Activated CD4-positive, alpha-beta T cell treated with anti-CD3 and anti-CD28 coated beads, Interleukin-2, amount 50 U/mL, for 24 hours (primary cell): ENCODE results near the gene ALS2CL.
"Not testable (repeated sequence)": the region's sequence is repeated elsewhere in the genome, so short reads cannot be mapped to it uniquely, and the experiment has no call there.

Experiments used
- DNase-seq, 2 donors: peaks; one replicate each; pipeline ENCODE4 v3.0.0-alpha.2; 2020; ENCODE audit warnings: low read depth in 1 of 2, low spot score in 1 of 2

Gene ALS2CL, protein sequence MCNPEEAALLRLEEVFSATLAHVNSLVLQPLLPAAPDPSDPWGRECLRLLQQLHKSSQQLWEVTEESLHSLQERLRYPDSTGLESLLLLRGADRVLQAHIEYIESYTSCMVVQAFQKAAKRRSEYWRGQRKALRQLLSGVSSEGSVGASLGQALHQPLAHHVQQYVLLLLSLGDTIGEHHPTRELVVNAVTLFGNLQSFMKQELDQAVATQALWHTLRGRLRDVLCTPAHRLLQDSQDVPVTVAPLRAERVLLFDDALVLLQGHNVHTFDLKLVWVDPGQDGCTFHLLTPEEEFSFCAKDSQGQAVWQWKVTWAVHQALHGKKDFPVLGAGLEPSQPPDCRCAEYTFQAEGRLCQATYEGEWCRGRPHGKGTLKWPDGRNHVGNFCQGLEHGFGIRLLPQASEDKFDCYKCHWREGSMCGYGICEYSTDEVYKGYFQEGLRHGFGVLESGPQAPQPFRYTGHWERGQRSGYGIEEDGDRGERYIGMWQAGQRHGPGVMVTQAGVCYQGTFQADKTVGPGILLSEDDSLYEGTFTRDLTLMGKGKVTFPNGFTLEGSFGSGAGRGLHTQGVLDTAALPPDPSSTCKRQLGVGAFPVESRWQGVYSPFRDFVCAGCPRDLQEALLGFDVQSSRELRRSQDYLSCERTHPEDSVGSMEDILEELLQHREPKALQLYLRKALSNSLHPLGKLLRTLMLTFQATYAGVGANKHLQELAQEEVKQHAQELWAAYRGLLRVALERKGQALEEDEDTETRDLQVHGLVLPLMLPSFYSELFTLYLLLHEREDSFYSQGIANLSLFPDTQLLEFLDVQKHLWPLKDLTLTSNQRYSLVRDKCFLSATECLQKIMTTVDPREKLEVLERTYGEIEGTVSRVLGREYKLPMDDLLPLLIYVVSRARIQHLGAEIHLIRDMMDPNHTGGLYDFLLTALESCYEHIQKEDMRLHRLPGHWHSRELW

DNA sequence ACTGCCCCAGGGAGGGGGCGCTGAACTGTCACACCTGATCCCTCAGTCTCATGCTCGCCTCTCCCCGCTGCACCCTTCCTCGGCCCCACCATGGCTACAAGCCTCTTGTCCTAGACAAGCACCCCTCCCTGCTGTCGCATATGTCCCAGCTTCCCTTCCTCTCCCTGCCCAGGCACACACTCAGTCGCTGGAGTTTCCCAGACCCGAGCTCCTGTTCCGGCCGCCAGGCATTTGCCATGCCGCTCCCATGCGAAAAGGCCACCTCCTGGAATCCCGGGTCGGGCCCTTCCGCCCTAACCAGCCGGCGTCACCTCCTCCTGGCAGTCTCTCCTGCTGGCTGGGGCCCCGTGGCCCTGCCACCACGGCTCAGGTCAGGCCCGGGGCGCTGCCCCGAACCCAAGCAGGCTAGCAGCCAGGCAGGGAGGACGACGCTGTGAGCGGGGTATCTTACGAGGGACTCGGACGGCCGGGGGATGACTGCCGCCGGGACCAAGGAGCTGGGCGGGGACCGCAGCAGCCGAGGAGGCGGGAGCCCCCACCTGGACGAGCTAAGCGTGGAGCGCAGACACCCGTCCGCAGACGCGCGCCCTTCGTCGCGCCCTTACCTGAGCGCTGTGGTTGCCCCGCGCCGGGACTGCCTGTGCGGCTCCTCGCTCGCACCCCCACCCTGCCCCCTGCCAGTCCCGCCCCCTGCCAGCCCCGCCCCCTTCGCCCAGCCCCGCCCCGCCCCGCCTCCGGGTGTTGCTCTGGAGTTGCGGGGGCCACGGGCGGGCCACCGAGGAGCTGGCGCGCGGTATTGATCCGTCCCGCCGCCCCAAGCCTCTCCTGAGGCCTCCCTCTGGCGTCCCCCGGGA lies at the start of gene ALS2CL:
Gene ALS2CL, minus strand, starts transcription at position 642 of the 854 bp plus-strand sequence. CDS start 4,239 bp downstream, outside the sequence.
- DNase-seq = peak; percentile 33 to 34

DNA sequence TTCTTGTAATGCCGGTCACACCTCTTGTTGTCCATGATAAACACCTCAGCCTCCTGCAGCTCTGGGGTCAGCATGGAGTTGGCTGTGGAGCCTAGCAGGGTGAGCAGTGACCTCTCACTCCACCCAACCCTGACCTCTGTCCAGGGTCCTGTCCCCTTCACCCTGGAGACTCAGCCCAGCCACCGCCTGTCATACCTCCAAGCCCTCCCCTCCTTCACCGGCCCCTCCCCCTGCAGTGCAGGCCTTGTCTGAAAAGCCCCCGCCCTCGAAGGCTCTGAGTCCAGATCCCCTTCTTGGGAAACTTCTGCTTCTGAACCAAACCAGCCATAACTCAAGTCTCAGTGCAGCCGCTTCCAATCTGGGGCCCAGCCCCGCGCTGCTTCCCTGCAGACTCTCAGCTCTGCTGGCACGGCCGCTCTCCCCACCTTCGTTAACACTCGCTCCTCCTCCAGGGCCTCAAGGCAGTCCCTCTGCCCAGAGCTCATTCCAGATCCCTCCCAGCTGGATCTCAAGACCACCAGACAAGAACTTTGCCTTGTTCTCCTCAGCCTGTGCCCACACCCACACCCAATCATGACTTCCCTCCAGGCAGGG lies 49.6 kb upstream of the ALS2CL start:
- DNase-seq = no peak

DNA sequence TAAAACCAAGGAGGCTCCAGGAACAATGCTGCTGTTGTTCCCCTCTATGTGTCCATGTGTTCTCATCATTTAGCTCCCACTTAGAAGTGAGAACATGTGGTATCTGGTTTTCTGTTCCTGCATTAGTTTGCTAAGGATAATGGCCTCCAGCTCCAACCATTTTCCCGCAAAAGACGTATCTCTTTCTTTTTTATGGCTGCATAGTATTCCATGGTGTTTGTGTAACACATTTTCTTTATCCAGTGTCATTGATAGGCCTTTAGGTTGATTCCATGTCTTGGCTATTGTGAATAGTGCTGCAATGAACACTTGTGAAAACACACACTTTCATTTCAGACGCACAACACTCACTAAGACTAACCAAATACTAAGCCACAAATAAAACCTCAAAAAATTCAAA lies 46.1 kb upstream of the ALS2CL start:
- not testable (repeated sequence) for DNase-seq

DNA sequence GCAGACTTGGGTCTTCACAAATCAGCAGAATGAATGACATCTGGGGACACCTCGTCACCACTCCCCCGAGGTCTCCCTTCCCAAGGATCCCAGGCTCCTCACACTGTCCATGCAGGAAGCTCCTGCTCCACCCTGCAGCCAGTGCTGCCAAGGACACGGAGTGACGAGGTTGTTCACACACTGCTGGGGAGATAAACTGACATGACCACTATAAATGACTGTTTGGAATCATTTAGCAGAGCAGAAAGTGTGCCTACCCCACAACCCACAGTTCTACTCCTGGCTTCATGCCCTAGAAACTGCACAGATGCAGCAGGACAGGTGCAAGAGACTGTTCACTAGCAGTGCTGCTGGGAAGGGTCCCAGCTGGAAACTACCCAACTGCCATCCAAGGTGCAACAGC lies 43.9 kb upstream of the ALS2CL start:
- DNase-seq = no peak

DNA sequence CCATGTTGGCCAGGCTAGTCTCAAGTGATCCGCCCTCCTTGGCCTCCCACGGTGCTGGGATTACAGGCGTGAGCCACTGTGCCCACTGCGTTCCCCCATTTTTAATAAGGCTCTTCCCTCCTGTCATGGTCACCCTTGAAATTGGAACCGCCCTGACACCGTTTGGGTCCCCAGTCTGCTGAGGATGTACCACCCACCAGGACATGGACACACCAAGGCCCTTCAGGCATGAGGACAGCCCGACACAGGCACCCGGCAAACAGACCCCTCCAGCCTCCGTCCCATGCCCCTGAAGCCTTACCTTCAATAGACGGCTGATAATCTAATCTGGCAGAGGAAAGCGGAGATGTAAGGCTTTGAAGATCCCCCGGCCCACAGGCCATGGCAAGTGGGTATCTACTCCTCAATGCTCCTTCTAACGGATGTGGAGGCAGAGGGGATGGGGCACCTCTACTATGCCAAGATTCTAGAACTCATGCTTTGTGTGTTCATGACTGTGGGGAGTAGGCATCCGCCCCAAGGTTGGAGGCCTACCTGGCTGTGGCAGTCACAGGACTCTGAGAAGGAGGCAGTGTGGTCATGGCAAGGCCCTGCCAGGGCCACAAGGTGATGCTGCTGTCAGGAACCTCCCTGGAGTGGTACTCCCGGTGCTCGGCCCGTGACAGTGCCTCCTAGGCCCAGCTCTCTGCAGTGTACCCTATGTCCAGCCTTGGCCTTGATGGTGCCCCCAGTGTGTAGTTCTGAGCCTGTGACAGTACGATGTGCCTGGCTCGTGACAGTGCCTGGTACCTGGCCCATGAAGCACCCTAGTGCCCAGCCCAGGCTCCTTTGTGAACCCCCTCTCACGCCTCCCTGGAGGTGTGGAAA lies 42.8 kb upstream of the ALS2CL start:
- no peak for DNase-seq

DNA sequence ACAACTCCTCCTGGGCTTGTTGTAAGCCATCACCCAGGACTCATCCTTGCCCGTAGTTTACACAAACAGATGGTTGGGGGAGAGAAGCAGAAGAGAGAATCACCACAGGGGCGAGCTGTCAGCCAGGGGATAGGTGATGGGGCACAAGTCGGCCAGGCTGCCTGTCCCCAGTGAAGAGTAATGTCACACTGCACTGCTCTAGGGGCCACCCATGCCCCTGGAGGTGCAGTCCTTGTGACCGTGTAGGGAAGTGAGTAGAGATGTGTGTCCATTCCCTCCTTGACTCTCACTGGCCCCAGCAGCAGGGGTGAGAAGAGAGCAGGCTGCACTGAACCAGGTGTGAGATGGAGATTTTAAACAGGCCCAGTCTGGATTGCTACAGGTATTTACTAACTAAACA lies 41.3 kb upstream of the ALS2CL start:
- DNase-seq = no peak

DNA sequence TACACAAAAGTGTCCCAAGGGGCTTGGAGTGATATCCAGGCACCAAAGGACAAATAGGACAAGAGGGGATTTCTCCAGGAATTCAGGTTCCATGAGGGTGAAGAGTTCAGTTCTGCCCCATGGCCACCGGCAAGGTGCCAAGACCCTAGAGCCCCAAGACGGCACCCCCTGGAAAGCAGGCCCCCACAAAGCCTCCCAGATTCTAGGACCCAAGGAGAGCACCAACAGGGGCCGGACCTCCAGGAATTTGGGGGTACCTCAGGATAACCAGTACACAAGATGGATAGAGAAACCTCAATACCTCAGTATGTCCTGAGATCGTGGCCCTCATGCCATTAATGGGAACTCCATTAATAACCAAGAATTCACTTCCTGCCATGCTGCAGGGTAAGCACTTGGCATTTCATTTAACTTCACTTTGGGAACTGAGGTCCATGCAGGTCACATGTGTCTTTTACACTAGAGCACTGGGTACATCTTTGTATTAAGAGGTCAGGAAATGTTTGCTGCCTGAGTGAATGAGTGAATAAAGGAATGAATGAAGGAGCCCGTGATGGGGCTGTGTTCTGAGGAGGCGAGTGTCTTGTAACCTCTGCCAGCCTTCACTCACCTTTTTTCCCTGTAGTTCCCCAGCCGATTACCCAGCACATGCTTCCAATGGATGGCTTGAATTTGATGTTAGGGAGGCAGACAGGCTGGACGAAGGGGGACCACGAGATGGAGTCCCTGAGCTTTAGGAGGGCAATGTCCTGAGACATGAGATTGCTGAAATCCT lies 39.7 kb upstream of the ALS2CL start:
- no peak for DNase-seq

DNA sequence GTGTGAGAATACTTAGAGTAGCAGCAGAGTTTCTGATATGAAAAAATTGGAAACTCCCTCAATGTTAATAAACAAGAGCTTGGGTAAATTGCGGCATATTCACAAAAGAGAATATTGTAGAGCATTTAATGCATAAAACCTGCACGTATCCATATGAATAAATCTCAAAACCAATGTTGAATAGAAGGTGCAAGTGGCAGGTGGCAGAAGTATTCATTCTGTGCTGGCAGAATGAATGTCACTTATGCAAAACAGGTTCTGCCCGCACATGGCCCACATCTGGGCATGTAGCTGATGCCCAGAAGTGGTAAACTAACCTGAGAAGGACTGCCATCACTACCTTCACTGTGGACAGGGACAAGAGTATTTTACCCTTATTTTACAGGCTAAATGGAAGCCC lies 38.3 kb upstream of the ALS2CL start:
- DNase-seq = no peak

DNA sequence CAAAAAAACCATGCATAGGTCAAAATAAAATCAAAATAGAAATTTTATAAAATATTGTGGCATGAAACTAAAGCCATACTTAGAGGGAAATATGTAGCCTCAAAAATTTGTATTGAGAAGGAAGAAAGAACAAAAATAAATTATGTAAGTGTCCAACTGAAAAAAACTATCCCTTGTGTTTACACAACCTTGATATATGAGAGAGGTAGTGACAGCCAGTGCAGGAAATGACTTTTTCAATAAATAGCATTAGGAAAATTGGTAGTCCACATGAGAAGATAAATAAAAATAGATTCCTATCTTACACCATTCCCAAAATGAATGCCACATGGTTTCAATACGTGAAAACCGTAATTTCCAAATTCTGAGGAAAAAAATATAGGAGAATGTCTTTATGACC lies 37.3 kb upstream of the ALS2CL start:
- no peak for DNase-seq

DNA sequence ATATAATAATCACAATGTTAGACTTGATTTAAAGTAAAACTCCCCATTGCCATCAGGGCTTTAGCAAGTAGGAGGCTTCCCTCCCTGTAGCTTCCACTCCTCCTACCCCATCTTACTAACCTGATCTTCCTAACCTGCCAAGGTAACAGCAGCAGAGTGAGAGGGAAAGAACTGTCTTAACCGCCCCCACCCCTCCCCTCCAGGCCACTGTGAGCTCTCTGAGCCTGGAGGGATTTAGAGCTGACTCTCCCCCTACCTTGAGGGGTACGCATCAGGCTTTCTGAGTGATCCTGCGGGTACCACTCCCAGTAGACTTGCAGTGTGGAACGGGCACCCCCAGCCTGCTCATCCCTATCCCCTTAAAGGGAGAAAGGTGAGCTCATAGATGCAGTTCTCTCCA lies 35.6 kb upstream of the ALS2CL start:
- no peak for DNase-seq

DNA sequence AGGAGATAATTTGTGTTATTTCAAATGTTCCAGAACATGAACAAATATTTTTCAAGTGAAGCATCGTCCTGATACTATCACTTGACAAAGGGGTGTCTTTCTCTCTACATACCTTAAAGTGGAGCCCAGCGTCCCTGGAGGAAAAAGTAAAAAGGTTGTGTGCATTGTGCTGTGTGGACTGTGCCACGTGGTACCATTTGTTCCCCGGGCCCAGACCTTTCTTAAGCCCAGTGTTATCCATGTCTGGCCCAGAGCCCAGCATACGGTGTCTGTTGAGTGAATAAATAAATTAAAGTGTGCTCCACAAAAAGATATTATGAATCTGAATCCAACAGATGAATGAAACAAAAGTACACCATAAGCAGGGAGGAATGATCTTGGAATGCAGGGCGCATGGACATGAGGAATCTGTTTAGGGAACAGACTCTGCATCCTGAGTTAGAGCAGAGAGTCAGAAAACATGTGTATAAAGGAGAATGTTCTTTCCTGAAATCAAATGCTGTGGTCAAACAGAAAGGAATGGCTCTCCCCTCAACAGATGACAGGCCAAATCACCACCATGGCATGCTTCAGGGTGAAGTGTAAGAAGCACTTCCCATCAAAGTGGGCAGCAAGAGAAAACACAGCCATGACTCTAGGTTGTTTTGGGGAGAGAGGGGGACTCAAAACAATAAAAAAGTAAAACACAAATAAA lies 32.3 kb upstream of the ALS2CL start:
- no peak for DNase-seq

DNA sequence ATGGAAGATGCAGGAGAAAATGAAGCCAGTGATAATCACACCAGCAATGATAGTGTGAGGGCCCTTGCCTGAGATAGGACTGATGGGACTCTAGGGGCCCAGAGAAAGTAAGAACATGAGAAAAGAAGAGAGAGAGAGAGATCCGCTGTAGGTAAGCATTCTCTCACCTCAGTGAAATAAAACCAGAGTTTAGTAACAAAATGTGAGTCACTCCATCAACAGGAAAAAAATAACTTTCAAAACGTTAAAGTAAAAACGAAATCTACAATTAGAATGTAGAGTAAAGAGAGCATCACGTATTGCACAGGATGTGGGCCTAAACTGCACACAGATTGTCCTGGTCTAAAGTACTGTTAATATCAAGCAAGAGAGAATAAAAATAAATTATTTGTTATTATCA lies 30.9 kb upstream of the ALS2CL start:
- DNase-seq = no peak

DNA sequence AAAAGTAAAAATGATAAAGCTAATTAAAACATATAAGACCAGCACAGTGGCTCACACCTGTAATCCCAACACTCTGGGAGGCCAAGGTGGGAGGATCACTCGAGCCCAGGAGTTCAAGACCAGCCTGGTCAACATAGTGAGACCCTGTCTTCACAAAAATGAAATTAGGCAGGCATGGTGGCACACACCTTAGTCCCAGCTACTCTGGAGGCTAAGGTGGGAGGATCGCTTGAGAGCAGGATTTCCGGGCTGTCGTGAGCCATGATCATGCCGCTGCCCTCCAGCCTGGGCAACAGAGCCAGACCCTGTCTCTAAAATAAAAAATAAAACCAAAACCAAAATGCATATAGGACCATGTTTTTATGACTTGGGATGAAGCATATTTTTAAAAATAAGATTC lies 29.0 kb upstream of the ALS2CL start:
- no peak for DNase-seq

DNA sequence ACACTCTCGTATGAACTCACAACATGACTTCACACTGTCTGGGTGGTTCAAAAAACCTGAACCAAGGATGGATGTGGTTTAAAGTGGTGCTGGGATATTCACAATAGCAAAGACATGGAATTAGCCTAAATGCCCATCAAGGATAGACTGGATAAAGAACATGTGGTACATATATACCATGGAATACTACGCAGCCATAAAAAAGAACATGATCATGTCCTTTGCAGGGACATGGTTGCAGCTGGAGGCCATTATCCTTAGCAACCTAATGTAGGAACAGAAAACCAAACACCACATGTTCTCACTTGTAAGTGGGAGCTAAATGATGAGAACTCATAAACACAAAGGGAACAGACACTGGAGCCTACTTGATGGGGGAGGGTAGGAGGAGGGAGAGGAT lies 27.5 kb upstream of the ALS2CL start:
- no peak for DNase-seq

DNA sequence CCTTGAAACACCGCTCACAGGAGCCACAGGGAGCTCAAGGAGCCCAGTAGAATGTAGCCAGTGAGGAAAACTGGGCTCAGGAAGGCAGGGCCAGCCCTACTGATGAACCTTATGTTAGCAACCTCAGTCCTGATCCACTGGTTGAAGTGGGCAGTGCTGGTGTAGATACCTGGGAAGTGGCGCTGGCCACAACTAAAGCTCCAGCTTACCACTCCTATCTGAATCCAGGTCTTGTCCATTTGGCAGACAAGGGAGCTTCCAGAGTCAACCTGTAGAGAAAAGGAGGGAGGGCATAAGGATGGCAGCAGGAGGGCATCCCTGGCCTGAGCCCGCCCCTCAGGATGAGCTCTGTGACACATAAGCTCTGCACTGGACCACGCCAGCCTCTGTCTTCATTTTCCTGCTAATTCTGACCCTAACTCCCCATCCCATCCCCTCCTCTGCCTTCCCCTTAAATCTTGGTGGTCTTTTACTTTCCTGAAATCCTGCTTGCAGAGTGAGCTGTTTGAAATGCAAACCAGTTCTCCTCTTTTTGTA lies 26.3 kb upstream of the ALS2CL start:
- no peak for DNase-seq

DNA sequence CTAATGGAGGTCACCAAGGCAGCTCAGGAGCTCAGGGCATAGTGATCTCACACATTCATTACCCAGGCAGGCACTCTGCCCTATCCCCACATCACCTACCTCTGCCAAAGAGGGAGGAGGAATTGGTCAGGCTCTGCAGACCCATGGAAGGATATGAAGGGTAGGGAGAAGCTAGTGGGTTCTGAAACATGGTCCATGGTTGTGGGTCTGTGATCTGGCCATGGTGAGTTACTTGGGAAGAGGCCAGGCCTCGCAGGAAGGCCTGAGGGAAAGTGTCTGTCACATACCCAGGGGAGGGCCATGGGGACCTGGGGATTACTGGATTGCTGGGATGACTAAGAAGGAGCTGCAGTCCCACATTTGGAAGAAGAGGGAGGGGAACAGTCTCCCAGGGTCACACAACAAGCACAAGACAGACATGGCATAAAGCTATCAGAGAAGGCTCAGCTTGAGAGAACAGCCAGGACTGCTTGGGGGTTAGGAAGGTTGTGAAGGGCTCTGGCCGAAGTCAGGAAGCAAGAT lies 25.6 kb upstream of the ALS2CL start:
- no peak for DNase-seq

DNA sequence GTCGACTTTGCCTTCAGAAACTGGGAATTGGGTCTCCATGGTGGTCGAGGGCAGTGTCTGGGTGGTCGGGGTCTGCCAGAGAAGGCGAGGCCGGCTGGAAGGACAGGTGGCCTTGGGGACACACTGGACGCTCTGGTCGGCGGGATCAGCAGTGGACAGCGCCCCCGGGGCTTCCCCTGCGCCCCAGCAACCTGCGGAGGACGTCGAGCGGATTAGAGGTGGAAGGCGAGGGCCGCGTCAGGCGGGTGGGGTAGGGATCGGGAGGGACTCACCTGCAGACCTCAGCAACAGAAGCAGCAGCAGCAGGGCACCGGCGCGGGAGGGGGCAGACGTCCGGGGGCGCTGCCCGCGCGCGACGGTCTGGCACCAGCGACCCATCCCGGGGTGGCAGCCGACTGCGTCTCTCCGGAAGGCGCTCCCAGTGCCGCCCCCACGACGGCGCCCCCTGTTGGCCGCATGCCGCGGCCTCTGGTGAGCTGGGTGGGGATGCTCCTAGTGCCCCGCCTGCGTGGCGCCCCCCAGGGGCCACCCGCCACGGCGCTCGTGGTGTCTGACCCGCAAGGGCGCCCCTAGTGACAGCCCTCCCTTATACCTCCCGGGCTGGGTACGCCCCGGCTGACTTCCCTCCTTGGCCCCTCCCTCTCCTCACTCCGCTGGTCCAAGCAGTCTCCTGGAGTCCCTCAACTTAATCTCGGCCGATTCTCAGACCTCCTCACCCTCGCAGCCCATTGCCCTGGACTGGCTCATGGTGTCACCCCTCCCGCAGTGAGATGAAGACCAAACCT lies 24.2 kb upstream of the ALS2CL start, which contains the start of gene PRSS50:
Gene PRSS50, minus strand, starts transcription at position 423 of the 785 bp plus-strand sequence. Its CDS starts 45 bp downstream, at position 378.
- DNase-seq = no peak
